ENCODE measurements around the gene SUMO2. TPM values are rescaled to one million over a fixed set of nuclear protein-coding genes. Genes with fewer than 3 reads are reported as not detected.

SUMO2 gene
- total and polyA plus RNA-seq, 9 of the 15 experiments (the other 6 are each of a cell fraction or from before 2014, with no cell fraction given) = 157 to 733 (median 419) TPM

- peak in 1 of 2 experiments; percentile 31 for TF ChIP-seq AFF1 (IDR thresholded peaks at IDR 0.05; ENCODE audit: low read depth in 1 of 2, partially characterized antibody in 2 of 2)
- TF ChIP-seq TCF15 (CRISPR knock-in tag; IDR thresholded peaks at IDR 0.05) = 0 out of 2 replicates have a peak, but pooled peaks have one; percentile 67
- no peak for TF ChIP-seq ILF3 (IDR thresholded peaks at IDR 0.05; ENCODE audit: borderline replicate concordance)
- TF ChIP-seq TRIM24 (IDR thresholded peaks at IDR 0.05) = no peak
- TF ChIP-seq CBFB (CRISPR knock-in tag; IDR thresholded peaks at IDR 0.05) = no peak
- no peak for TF ChIP-seq ZNF830 (CRISPR knock-in tag; IDR thresholded peaks at IDR 0.05)
- TF ChIP-seq SRSF1 (IDR thresholded peaks at IDR 0.05; ENCODE audit: low read depth, low read length) = no peak
- no peak for TF ChIP-seq MCM2 (IDR thresholded peaks at IDR 0.05; ENCODE audit: low read depth)
- no peak for TF ChIP-seq MGA (IDR thresholded peaks at IDR 0.05)
- peak; percentile 97 for TF ChIP-seq CXXC5 (CRISPR knock-in tag; IDR thresholded peaks at IDR 0.05)
These were observed at the start of gene SUMO2 (continued) for GRCh38 chr17:75182569-75183436.

All from K562 (cell line).